HuH-7 (cell line): ENCODE data around the gene GNAI2.
A peak's percentile ranks its signal among the peaks of the same experiment; 100 is the strongest.
"Not testable (repeated sequence)": the region's sequence is repeated elsewhere in the genome, so short reads cannot be mapped to it uniquely, and the experiment has no call there.

Source experiments
- DNase-seq: peaks from one replicate; pipeline ENCODE4 v3.0.0; 2011; ENCODE audit warnings: low spot score

GNAI2 gene

DNA sequence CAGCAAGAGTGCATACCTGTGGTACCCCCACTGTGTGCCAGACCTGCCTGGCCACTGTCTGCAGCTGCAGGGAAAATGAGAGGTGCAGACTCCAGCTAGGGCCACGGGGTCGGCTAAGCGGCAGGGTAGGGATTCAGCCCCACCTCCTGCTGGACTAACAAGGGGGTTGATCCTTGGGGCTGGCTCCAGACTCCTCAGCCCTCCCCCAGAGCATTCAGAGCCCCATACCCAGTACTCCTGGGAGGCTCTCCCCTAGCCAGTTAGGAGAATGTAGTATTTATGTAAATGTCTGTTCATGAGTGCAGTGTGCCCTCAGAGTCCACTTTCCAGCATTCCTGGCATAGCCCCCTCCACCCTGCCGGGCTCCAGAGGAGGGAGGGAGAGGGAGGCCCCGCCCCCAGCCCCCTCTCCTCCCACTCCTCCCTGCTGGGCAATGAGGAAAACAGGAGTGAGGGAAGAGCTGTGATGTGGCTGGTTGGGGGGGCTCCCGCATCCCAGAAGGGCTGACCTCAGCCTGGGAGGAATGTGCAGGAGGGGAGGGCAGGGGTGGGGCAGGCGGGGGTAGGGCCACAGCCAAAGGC lies 28.5 kb downstream of the GNAI2 start:
- peak; percentile 86 for DNase-seq

DNA sequence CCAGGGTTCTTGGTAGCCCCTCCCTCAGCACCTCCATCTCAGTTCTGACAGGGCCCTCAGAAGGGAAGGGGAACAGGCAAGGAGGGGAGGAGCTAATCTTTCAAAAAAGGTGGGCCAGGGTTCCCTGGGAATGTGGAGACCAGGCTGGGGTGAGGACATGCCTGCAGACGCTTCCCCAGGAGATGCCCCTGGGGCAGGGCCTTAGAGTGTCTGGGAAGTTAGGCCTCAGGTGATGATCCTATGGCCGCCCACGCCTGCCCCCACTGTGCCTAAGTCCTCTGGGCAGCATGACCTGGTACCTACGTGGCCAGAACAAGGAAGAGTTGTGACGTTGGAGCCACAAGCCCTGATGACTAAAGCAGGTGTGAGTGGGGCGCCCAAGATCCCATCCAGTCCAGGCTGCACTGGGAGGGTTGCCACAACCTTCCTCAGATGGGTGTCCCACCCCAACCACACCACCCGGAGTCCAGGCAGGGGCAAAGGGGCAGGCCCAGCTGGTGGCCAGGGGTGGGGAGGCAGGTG lies 29.0 kb downstream of the GNAI2 start:
- DNase-seq, result no peak

DNA sequence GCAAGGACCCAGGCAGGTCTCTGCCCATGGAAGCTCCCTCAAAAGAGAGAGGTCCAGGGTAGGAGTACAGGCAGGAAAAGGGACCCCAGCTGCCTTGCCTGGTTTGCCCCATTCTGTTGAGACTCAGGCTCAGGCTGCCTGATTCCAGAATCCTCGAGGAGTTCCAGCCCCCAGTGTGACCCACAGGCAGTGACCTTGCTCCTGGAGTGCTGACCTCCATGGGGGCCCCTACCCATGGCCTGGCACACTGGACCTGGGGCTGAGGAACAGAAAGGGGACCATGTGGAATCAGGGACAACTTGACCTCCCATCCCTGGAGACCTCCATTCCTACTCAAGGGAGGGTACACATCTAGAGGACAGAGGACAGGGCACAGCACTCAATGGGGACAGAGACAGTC lies 29.6 kb downstream of the GNAI2 start:
- DNase-seq, result no peak

DNA sequence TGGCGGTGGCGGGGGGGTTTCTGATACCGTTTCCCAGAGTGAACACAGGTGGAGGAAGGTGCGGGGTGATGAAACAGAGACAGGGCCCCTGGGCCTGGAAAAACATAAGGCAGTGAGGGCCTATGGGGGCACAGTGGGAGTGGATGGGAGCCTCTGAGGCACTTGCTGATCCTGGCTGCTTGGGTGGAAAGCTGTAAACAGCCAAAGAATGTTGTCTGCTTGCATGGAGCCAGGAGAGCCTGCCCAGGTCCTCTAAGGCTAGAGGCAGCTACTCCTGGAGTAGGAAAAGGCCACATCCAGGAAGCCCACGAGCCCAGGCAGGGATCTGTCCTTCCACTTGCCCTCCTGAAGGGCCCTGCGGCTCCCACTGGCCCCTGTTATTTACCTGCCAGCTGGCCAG lies 30.0 kb downstream of the GNAI2 start:
- no peak for DNase-seq

DNA sequence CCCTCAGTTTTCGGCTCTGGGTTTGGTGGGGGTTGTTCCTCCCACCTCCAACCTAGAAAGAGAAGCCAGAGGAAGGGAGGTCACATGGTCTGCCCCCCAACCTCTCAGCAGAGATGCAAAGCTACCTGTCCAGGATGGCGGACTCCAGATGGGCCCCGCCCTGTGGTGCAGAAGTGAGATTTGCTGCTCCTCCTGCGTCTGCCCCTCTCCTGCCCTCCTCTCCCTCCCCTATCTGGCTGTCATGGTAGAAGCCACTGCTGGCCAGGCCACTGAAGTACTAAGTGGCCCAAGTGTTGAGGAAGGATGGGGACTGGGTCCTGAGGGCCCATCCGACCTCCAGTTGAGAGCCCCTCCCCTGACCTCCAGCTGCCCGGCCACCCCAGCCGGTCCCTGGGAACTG lies 30.8 kb downstream of the GNAI2 start:
- no peak for DNase-seq

DNA sequence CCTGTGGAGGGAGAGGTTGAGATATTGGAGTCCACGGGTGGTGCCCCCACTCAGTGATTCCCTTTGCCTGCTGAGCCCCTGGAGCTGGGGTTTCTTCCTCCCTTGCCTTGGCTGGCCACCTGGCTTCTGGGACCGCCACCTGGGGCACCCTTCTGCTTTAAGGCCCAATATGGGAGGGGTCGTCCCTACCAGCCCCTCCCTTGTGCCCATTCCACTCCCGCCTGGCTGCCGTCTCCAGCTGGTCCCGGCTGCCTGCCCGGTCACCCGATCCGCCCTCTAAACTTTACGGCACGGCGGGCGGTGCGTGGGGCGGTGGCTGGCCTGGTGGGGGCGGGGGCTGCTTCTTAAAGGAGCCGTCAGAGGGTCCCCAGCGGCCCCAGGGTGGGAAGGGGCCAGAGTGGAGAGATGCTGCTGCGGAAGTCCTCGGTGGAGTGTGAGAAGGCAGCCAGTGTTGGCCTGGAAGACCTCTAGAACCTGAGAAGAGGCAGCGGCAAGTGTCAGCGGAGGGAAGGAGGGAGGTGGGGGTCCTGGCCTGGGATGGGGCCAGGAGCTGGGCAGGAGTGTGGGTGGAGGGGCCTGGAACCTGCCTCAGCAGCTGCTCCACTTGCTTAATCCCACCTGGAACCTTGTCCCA lies 31.4 kb downstream of the GNAI2 start:
- DNase-seq, result no peak

DNA sequence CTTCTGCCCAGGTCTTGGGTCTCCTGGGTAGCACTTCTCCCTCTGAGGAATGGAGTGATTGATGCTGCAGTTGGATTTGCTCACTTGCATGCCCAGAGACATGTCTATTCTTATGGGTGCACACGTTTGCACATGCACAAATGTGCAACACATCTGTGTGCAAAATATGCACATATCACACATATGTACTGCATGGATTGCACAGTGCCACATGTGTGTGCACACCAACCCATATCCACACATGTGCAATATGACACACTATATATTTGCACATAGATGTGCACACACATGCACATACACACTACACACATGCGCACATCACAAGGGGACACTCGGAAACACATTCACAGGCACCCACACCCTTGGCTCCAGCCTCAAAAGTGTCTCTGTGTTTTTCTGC lies 32.3 kb downstream of the GNAI2 start:
- DNase-seq, result no peak

DNA sequence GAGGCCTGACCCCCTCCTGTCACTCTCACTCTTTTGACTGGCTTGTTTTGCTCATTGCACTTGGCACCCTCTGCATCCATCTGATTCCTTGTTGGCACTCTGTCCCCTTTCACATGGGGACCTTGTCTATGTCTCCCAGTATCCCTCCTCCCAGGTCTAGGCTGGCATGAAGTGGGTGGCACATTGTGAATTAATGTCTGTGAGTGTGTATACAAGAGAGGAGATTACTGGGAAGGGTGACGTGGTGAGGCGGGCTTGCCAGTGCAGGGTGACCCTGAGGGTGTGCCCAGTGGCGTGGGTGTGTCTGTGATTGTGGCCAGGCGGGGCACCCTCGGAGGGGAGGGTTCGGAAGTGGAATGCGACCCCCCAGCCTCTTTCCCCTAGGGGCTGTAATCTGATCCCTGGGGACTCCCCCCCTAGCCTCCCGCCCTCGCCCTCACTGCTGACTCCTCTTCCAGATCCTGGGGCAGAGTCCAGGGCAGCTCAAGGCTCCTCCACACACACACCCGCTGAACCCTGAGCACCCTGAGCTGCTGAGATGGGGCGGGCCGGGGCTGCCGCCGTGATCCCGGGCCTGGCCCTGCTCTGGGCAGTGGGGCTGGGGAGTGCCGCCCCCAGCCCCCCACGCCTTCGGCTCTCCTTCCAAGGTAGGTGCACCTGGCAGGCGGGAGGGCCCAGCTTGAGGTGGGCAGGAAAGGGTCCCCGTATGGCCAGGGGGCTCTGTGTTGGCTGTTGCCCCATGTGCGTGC lies 32.9 kb downstream of the GNAI2 start, which contains the start of gene SEMA3B:
Gene SEMA3B (plus strand): TSS at position 445 of the 749 bp plus-strand sequence. CDS start 94 bp downstream, at position 539.
- peak; percentile 66 for DNase-seq

DNA sequence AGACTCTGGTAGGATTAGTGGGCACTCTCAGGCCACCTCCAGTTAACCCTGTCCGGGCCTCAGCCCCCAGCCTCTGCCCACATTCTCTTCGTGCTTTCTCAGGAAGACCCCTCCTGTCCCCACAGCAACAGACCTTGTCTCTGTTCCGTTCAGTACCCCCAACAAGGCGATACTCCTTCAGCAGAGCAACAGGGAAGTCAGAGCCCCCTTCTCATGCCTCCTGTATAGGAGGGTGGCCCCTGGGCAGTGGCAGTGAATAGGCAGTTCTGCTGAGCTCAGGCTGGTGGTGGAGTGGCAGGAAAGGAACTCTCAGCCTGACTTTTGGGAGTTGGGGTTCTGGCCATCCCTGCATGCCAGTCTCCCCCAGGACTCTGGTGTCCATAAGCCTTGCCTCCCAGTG lies 33.5 kb downstream of the GNAI2 start:
- DNase-seq, result no peak

DNA sequence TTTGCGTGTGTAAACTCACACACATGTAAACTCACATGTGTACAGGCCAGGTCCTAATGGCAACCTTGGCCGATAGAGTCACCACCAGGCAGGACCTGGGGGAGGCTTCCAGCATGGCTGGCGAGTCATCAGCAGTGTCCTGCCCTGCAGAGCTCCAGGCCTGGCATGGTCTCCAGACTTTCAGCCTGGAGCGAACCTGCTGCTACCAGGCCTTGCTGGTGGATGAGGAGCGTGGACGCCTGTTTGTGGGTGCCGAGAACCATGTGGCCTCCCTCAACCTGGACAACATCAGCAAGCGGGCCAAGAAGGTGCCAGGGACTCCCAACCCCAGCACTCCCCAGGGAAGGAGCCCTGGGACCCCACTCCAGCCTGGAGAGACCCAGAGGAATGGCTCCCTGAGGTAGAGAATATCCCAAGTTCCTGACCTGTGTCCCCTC lies 34.0 kb downstream of the GNAI2 start:
- DNase-seq, result no peak

DNA sequence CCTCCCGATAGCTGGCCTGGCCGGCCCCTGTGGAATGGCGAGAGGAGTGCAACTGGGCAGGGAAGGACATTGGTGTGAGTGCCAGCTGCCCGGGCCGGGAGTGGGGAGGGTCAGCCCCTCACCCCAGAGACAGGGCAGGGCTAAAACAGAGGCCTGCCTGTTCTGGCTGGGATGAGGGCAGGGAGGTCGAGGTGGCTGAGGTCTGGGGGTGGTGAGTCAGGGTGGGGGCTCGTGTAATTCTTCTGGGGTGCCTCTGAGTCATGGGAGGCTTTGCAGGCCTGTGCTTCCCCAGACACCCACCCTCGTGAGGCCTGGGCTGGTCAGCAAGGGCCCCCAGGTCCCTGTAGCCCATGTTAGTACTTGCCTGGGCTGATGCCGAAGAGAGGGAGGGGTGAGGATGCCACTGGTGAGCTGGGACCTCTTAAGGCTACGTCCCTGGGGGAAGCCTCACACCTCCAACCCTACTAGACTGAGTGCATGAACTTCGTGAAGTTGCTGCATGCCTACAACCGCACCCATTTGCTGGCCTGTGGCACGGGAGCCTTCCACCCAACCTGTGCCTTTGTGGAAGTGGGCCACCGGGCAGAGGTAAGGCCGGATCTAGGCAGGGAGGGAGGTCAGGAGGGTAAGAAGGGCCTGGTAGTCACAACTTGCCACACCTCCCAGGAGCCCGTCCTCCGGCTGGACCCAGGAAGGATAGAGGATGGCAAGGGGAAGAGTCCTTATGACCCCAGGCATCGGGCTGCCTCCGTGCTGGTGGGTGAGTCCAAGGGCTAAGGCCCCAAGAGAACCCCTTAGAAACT lies 34.6 kb downstream of the GNAI2 start:
- no peak for DNase-seq

DNA sequence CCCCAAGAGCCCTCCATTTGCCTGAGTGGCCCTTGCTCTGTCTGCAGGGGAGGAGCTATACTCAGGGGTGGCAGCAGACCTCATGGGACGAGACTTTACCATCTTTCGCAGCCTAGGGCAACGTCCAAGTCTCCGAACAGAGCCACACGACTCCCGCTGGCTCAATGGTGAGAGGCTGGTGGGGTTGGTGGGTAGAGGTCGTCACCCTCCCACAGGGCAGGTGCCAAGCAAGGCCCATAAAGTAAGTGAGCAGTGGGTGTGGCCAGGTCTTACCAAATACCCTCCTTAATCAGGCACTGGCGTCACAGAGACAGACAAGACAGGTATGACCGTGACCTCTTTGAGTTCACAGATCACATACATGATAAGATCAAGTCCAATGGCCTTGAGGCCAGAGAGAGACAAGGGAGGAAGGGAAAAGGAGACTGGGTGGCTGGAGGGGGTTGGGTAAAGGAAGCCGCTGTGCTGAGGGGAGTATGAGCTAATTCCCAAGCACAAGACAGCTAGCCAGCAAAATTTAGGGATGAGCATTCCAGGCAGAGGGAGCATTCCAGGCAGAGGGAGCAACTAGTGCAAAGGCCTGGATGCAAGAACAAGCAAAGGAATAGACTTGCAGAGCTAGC lies 35.4 kb downstream of the GNAI2 start:
- no peak for DNase-seq

DNA sequence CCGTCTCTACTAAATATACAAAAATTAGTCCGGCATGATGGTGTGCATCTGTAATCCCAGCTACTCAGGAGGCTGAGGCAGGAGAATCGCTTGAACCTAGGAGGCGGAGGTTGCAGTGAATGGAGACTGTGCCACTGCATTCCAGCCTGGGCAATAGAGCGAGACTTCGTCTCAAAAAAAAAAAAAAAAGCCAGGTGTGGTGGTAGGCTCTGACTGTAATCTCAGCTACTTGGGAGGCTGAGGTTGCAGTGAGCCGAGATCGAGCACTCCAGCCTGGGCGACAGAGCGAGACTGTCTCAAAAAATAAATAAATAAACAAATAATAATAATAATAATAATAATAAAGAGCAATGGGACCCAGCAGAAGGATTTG lies 36.5 kb downstream of the GNAI2 start:
- DNase-seq, result not testable (repeated sequence)

DNA sequence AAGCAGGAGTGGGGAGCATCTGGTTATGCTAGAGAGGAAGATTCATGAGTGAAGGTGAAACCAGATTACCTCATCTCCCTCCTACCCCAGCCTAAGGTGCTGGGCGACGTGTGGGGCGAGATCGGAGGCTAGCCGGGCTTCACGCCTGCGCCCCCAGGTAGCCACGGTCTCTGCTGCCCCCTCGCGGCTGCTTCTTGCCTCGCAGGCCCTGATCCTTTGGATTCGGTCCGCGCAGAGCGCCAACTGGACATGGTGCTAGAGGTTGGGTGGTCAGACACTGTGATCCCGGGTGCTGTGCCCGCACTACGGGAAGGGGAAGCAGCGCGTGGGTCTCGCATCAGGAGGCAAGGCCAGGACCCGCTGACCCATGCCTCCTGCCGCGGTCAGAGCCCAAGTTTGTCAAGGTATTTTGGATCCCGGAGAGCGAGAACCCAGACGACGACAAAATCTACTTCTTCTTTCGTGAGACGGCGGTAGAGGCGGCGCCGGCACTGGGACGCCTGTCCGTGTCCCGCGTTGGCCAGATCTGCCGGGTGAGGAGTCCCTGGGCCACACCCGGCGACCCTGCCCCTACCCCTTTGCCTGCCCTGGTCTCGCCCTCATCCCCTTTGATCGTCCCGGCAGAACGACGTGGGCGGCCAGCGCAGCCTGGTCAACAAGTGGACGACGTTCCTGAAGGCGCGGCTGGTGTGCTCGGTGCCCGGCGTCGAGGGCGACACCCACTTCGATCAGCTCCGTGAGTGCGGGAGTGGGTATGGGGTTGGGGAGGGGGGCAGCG lies 37.1 kb downstream of the GNAI2 start:
- DNase-seq, result peak; percentile 99

DNA sequence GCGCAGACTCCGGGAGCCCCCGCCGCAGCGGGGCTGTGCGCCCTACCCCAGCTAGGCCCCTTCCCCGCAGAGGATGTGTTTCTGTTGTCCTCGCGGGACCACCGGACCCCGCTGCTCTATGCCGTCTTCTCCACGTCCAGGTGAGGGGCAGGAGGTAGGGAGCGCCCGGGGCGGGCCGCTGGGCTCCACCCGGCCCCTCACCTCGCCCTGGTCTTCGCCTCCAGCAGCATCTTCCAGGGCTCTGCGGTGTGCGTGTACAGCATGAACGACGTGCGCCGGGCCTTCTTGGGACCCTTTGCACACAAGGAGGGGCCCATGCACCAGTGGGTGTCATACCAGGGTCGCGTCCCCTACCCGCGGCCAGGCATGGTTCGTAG lies 37.7 kb downstream of the GNAI2 start:
- DNase-seq, result no peak

DNA sequence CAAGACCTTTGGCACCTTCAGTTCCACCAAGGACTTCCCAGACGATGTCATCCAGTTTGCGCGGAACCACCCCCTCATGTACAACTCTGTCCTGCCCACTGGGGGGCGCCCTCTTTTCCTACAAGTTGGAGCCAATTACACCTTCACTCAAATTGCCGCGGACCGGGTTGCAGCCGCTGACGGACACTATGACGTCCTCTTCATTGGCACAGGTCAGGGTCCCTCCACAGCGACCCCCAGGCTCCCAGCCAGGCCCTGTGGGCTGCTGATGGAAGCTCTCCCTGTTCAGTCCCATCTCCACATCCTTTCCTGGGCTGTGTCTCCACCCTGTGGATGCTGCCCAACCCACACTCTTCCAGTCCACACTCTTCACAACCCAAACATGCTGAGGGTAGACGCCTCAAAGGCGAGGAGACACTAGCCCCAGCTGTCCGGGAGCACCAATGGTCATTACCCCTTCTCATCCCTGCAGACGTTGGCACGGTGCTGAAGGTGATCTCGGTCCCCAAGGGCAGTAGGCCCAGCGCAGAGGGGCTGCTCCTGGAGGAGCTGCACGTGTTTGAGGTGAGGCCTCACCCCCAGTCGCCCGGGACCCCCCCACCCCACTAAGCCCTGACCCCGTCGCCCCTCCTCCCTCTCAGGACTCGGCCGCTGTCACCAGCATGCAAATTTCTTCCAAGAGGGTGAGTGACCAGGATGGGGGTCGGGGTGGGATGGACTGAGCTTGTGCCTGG lies 38.5 kb downstream of the GNAI2 start:
- DNase-seq, result peak; percentile 78

DNA sequence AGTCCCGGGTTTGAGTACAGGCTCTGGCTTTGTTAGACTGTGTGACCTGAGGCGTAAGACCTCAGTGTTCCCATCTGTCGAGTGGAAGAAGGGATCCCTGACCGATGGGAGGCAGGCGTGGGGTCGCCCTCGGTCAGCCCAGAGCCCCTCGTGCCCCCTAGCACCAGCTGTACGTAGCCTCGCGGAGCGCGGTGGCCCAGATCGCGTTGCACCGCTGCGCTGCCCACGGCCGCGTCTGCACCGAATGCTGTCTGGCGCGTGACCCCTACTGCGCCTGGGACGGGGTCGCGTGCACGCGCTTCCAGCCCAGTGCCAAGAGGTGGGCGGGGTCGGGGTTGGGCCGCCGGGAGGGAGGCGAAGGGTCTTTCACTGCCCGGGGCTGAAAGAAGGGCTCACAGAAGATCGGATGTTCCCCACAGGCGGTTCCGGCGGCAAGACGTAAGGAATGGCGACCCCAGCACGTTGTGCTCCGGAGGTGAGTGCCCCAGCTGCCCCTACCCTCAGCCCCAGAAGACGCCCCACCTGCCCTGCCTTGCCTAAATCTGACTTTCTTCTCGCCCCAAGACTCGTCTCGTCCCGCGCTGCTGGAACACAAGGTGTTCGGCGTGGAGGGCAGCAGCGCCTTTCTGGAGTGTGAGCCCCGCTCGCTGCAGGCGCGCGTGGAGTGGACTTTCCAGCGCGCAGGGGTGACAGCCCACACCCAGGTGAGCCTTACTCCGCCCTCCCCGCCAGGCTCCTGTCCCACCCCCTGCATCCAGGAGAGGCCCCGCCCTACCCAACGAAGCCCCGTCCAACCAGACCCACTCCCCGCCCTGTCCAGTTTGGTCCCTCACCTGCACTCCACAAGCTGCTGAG lies 39.4 kb downstream of the GNAI2 start:
- DNase-seq, result no peak

DNA sequence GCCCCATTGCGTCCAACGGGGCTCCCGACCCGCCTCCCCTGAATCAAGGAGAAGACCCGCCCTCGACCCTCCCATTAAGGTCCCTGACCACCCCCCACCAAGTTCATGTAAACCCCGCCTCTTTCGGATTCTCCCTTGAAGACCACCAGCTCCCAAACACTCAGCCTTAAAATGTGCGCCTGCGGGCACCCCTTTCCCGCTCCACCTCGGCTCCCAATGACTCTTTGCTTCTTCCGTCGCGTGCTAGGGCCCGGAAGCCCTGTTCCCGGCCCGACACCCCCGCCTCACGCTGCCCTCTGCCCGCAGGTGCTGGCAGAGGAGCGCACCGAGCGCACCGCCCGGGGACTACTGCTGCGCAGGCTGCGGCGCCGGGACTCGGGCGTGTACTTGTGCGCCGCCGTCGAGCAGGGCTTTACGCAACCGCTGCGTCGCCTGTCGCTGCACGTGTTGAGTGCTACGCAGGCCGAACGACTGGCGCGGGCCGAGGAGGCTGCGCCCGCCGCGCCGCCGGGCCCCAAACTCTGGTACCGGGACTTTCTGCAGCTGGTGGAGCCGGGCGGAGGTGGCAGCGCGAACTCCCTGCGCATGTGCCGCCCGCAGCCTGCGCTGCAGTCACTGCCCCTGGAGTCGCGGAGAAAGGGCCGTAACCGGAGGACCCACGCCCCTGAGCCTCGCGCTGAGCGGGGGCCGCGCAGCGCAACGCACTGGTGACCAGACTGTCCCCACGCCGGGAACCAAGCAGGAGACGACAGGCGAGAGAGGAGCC lies 40.2 kb downstream of the GNAI2 start:
- DNase-seq, result no peak

DNA sequence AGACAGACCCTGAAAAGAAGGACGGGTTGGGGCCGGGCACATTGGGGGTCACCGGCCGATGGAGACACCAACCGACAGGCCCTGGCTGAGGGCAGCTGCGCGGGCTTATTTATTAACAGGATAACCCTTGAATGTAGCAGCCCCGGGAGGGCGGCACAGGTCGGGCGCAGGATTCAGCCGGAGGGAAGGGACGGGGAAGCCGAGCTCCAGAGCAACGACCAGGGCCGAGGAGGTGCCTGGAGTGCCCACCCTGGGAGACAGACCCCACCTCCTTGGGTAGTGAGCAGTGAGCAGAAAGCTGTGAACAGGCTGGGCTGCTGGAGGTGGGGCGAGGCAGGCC lies 40.7 kb downstream of the GNAI2 start:
- no peak for DNase-seq
